ENCODE measurements around the gene WWC2.

- no peak for TF ChIP-seq POLR2A (IDR thresholded peaks at IDR 0.05; ENCODE audit: low read depth)
- TF ChIP-seq CTCF (IDR thresholded peaks at IDR 0.05), result no peak
These were observed 82.0 kb downstream of the WWC2 start for GRCh38 chr4:183181081-183181480.

All from esophagus muscularis mucosa (tissue), 3 donors.